ENCODE results near the gene GP2.

Gene GP2

GRCh38 chr16:20347666-20348364 is 20.5 kb upstream of the GP2 start:
- TF ChIP-seq CTCF (IDR thresholded peaks at IDR 0.05; ENCODE audit: unreplicated experiment in 3 of 3): no peak
- no peak overlapping the region for H3K27ac Mint-ChIP-seq
- H3K36me3 Mint-ChIP-seq (ENCODE audit: low read depth): no peaks in the 10 kb centered on the region
- no peak overlapping the region for H3K4me3 Mint-ChIP-seq
- H3K27me3 Mint-ChIP-seq (ENCODE audit: low read depth): peaks cover 6% of the 10 kb centered on the region
- no peaks in the 10 kb centered on the region for H3K9me3 Mint-ChIP-seq
- no peaks in the 10 kb centered on the region for H3K4me1 Mint-ChIP-seq

GRCh38 chr16:20344611-20345010 is 17.3 kb upstream of the GP2 start:
- no peak for TF ChIP-seq CTCF (IDR thresholded peaks at IDR 0.05; ENCODE audit: unreplicated experiment in 3 of 3)
- Mint-ChIP-seq H3K36me3 (ENCODE audit: low read depth) (no peaks in the 10 kb centered on the region), H3K4me3 (no peak overlapping the region), H3K27ac (no peak overlapping the region), H3K4me1 (no peaks in the 10 kb centered on the region), H3K27me3 (ENCODE audit: low read depth) (peaks cover 5% of the 10 kb centered on the region), H3K9me3 (no peaks in the 10 kb centered on the region)

- H3K27ac Mint-ChIP-seq: no peak overlapping the region
- TF ChIP-seq CTCF (IDR thresholded peaks at IDR 0.05; ENCODE audit: unreplicated experiment in 3 of 3): no peak
- no peaks in the 10 kb centered on the region for H3K4me1 Mint-ChIP-seq
- peaks cover 22% of the 10 kb centered on the region for H3K27me3 Mint-ChIP-seq (ENCODE audit: low read depth)
- H3K36me3 Mint-ChIP-seq (ENCODE audit: low read depth): no peaks in the 10 kb centered on the region
- no peaks in the 10 kb centered on the region for H3K9me3 Mint-ChIP-seq
- no peak overlapping the region for H3K4me3 Mint-ChIP-seq
Observed at GRCh38 chr16:20339744-20340143, 12.4 kb upstream of the GP2 start.

- TF ChIP-seq CTCF (IDR thresholded peaks at IDR 0.05; ENCODE audit: unreplicated experiment in 3 of 3): no peak
- H3K27ac Mint-ChIP-seq: no peak overlapping the region
- H3K4me3 Mint-ChIP-seq: no peak overlapping the region
Observed at GRCh38 chr16:20336955-20337354, 9.6 kb upstream of the GP2 start.

GRCh38 chr16:20334396-20334795 is 7.1 kb upstream of the GP2 start:
- no peaks in the 10 kb centered on the region for H3K36me3 Mint-ChIP-seq (ENCODE audit: low read depth)
- no peak for TF ChIP-seq CTCF (IDR thresholded peaks at IDR 0.05; ENCODE audit: unreplicated experiment in 3 of 3)
- peaks cover 28% of the 10 kb centered on the region for H3K27me3 Mint-ChIP-seq (ENCODE audit: low read depth)
- no peak overlapping the region for H3K4me3 Mint-ChIP-seq
- H3K27ac Mint-ChIP-seq: no peak overlapping the region
- no peaks in the 10 kb centered on the region for H3K4me1 Mint-ChIP-seq
- no peaks in the 10 kb centered on the region for H3K9me3 Mint-ChIP-seq

More at GRCh38 chr16:20336955-20337354, 9.6 kb upstream of the GP2 start:
- H3K9me3 Mint-ChIP-seq: no peaks in the 10 kb centered on the region
- no peaks in the 10 kb centered on the region for H3K4me1 Mint-ChIP-seq
- peaks cover 17% of the 10 kb centered on the region for H3K27me3 Mint-ChIP-seq (ENCODE audit: low read depth)
- H3K36me3 Mint-ChIP-seq (ENCODE audit: low read depth): no peaks in the 10 kb centered on the region

GRCh38 chr16:20333120-20333519 is 5.8 kb upstream of the GP2 start:
- no peaks in the 10 kb centered on the region for H3K4me1 Mint-ChIP-seq
- H3K9me3 Mint-ChIP-seq: no peaks in the 10 kb centered on the region
- no peak overlapping the region for H3K4me3 Mint-ChIP-seq
- no peak overlapping the region for H3K27ac Mint-ChIP-seq
- H3K36me3 Mint-ChIP-seq (ENCODE audit: low read depth): no peaks in the 10 kb centered on the region
- H3K27me3 Mint-ChIP-seq (ENCODE audit: low read depth): peaks cover 27% of the 10 kb centered on the region
- TF ChIP-seq CTCF (IDR thresholded peaks at IDR 0.05; ENCODE audit: unreplicated experiment in 3 of 3): no peak

Data from nephron (organoid).